ENCODE measurements around the gene TLE1.

- no peak for TF ChIP-seq RAD21 (IDR thresholded peaks at IDR 0.05; ENCODE audit: low read length)
- TF ChIP-seq, protein P1, sequence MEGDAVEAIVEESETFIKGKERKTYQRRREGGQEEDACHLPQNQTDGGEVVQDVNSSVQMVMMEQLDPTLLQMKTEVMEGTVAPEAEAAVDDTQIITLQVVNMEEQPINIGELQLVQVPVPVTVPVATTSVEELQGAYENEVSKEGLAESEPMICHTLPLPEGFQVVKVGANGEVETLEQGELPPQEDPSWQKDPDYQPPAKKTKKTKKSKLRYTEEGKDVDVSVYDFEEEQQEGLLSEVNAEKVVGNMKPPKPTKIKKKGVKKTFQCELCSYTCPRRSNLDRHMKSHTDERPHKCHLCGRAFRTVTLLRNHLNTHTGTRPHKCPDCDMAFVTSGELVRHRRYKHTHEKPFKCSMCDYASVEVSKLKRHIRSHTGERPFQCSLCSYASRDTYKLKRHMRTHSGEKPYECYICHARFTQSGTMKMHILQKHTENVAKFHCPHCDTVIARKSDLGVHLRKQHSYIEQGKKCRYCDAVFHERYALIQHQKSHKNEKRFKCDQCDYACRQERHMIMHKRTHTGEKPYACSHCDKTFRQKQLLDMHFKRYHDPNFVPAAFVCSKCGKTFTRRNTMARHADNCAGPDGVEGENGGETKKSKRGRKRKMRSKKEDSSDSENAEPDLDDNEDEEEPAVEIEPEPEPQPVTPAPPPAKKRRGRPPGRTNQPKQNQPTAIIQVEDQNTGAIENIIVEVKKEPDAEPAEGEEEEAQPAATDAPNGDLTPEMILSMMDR (conservative IDR thresholded peaks at IDR 0.05; ENCODE audit: low read depth, low read length), result no peak
- TF ChIP-seq USF2 (IDR thresholded peaks at IDR 0.05; ENCODE audit: low read depth, low read length), result no peak
- no peak for TF ChIP-seq CEBPB (IDR thresholded peaks at IDR 0.05; ENCODE audit: low read depth, low read length)
- TF ChIP-seq POLR2A (IDR thresholded peaks at IDR 0.05; ENCODE audit: low read depth, low read length), result no peak
Observed at GRCh38 chr9:81729135-81729534, 39.8 kb upstream of the TLE1 start.

Measured in IMR-90 (cell line).